Measurements from ENCODE around the gene RNASE11. TPM values are rescaled to one million over a fixed set of nuclear protein-coding genes. Genes with fewer than 3 reads are reported as not detected.

The RNASE11 gene
- total RNA-seq, 1 experiment from 2014 or later: not detected

GRCh38 chr14:20614038-20614840 is 26.4 kb upstream of the RNASE11 start:
- ChIA-PET CTCF (interaction anchor here (0.7 to 1.5 kb wide), 3 partner anchors 17 to 287 kb away, joined by 3 to 6 read pairs (median 4); no protein-coding TSS in a partner anchor), POLR2A (ENCODE audit: unreplicated experiment) (no interaction called here)
- Histone ChIP-seq H3K4me2 (ENCODE audit: low read length) (peak overlapping the region; percentile 89), H3K9me3 (ENCODE audit: low read length) (no peaks in the 10 kb centered on the region), H4K20me1 (ENCODE audit: low read length) (no peaks in the 10 kb centered on the region), H3K4me3 (ENCODE audit: low read length) (peak overlapping the region; percentile 90), H3K27ac (ENCODE audit: low read length) (peak overlapping the region; percentile 21), H3K4me1 (ENCODE audit: insufficient read depth, low read length) (peaks cover 23% of the 10 kb centered on the region), H3K9ac (ENCODE audit: low read length) (peak overlapping the region; percentile 39; the same call in 1 of the 2 replicates), H3F3A (ENCODE audit: low read length, unreplicated experiment) (peaks cover 7% of the 10 kb centered on the region), H3K9me2 (replicated peaks; ENCODE audit: low read length) (no peaks in the 10 kb centered on the region), H3K27me3 (ENCODE audit: low read length) (no peaks in the 10 kb centered on the region), H3K36me3 (ENCODE audit: low read depth, low read length) (no peaks in the 10 kb centered on the region), H2AFZ (ENCODE audit: low read length) (peak overlapping the region; percentile 94), H3K79me2 (ENCODE audit: low read length) (no peaks in the 10 kb centered on the region)
- peak; percentile 42 for DNase-seq
- peak; percentile 9 for ATAC-seq
- TF ChIP-seq CTCF (conservative IDR thresholded peaks at IDR 0.05; ENCODE audit: low read depth, low read length) (no peak), EZH2 (IDR thresholded peaks at IDR 0.05; ENCODE audit: low read length, unreplicated experiment) (no peak), EZH2phosphoT487 (IDR thresholded peaks at IDR 0.05; ENCODE audit: borderline replicate concordance, low read length) (no peak)
- intact Hi-C loops (cut with micrococcal nuclease): loop anchor here (5.0 kb wide), 1 partner anchor 358 kb away; no protein-coding TSS in a partner anchor
- BruUV-seq (replicated peaks): no TSS peak

GRCh38 chr14:20613094-20614037 is 25.6 kb upstream of the RNASE11 start:
- Histone ChIP-seq H3K36me3 (ENCODE audit: low read depth, low read length) (no peaks in the 10 kb centered on the region), H3K9me3 (ENCODE audit: low read length) (no peaks in the 10 kb centered on the region), H3K27me3 (ENCODE audit: low read length) (no peaks in the 10 kb centered on the region), H4K20me1 (ENCODE audit: low read length) (no peaks in the 10 kb centered on the region), H3K27ac (ENCODE audit: low read length) (peak overlapping the region; percentile 21), H3K79me2 (ENCODE audit: low read length) (no peaks in the 10 kb centered on the region), H3K4me1 (ENCODE audit: insufficient read depth, low read length) (peaks cover 28% of the 10 kb centered on the region), H2AFZ (ENCODE audit: low read length) (peak overlapping the region; percentile 94), H3K4me3 (ENCODE audit: low read length) (peak overlapping the region; percentile 90), H3F3A (ENCODE audit: low read length, unreplicated experiment) (peaks cover 7% of the 10 kb centered on the region), H3K4me2 (ENCODE audit: low read length) (peak overlapping the region; percentile 89), H3K9me2 (replicated peaks; ENCODE audit: low read length) (no peaks in the 10 kb centered on the region), H3K9ac (ENCODE audit: low read length) (peak overlapping the region; percentile 39; the same call in 1 of the 2 replicates)
- intact Hi-C loops (cut with micrococcal nuclease): loop anchor here (1.0 to 5.0 kb wide), 8 partner anchors 19 to 359 kb away; partner anchors contain the start of genes APEX1, PARP2 and TEP1
- ChIA-PET POLR2A (ENCODE audit: unreplicated experiment) (interaction anchor here (0.5 to 1.1 kb wide), 3 partner anchors 69 to 271 kb away, joined by 3 to 4 read pairs (median 3); no protein-coding TSS in a partner anchor), CTCF (interaction anchor here (0.5 to 1.5 kb wide), 6 partner anchors 18 to 286 kb away, joined by 3 to 16 read pairs (median 4); partner anchors contain the start of genes PARP2 and PIP4P1)
- TF ChIP-seq EZH2 (IDR thresholded peaks at IDR 0.05; ENCODE audit: low read length, unreplicated experiment) (no peak), CTCF (conservative IDR thresholded peaks at IDR 0.05; ENCODE audit: low read depth, low read length) (peak; percentile 83), EZH2phosphoT487 (IDR thresholded peaks at IDR 0.05; ENCODE audit: borderline replicate concordance, low read length) (no peak)
- DNase-seq (peak; percentile 99), ATAC-seq (peak; percentile 75)
- BruUV-seq (replicated peaks): TSS peak; percentile 100
